Vagina (tissue), 2 donors: ENCODE data around the gene ENKUR.

Source experiments
- CTCF ChIP-seq, 3 experiments: fragments of 450-650 bp in 2 of 3; fragments of 200-600 bp in 1 of 3; sonication (generic) in 1 of 3; IDR thresholded peaks; one replicate each; pipeline ENCODE4 v1.5.1; 2017 to 2019; ENCODE audit warnings: antibody characterized with exemption in 3 of 3, mild to moderate bottlenecking in 2 of 3, moderate library complexity in 2 of 3
- POLR2A ChIP-seq, 2 donors: fragments of 450-650 bp; IDR thresholded peaks; one replicate each; pipeline ENCODE4 v1.6.1; 2017; ENCODE audit warnings: antibody characterized with exemption in 2 of 2, mild to moderate bottlenecking in 2 of 2, moderate library complexity in 2 of 2
- POLR2AphosphoS5 ChIP-seq, 2 donors: sonication (generic); formaldehyde crosslinking; IDR thresholded peaks; one replicate each; pipeline ENCODE4 v1.9.0; 2017; ENCODE audit warnings: antibody characterized with exemption in 2 of 2, mild to moderate bottlenecking in 2 of 2, low read depth in 1 of 2; ENCODE audit not compliant: insufficient read depth in 1 of 2

GRCh38 chr10:24993237-24993958 is 22.6 kb downstream of the ENKUR start:
- TF ChIP-seq CTCF (IDR thresholded peaks at IDR 0.05) (no peak), POLR2AphosphoS5 (IDR thresholded peaks at IDR 0.05; ENCODE audit: insufficient read depth in 1 of 2, low read depth in 1 of 2) (no peak), POLR2A (IDR thresholded peaks at IDR 0.05) (no peak)
